Limb (tissue), 2 donors: ENCODE measurements around the gene BTBD9.

Experiments
- DNase-seq, 2 donors: peaks; one replicate each; pipeline ENCODE4 v3.0.0-alpha.2; 2016; ENCODE audit errors: extremely low spot score in 2 of 2

Gene BTBD9

DNA sequence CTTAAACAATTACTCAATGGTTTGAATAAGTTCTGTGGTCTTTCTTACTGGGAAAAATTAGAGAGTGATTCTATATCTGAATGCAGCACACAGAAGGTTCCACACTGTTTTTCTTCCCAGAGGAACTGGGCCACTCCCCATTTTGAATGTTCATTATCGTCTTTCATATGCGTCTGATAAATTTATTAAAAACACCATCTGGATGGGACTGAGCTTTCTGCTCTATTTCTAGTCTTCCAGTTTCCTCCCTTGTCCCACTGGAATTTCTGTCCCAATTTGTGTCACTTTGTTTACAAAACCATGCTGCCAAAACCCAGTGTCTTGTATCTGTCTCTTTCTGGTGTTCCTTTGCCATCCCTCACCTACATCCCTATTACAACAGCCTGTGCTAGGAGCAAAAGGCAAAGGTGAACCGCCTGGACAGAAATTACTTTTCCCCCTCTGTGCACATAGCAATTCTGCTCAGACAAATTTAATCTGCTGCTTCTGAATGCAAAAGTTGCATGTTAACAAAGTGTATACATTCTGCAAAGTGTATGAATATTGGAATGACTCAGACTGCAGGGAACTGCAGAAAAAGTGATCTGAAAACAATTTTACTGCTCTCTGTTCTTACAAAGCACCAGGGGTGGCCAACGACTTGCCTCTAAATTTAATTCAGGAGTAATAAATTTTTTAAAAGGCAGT lies 333.6 kb downstream of the BTBD9 start:
- DNase-seq, result no peak

DNA sequence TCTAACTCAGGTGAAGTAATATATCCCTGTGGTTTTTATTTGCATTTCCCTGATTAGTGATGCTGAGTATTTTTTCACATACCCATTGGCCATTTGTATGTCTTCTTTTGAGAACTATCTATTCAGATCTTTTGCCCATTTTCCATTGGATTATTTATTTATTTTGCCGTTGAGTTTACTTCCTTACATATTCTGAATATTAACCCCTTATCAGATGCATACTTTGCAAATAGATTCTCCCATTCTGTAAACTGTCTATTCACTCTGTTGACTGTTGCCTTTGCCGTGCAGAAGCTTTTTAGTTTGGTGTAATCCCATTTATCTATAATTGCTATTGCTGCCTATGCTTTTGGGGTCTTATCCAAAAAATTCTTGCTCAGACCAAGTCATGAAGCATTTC lies 336.9 kb downstream of the BTBD9 start:
- DNase-seq, result no peak

DNA sequence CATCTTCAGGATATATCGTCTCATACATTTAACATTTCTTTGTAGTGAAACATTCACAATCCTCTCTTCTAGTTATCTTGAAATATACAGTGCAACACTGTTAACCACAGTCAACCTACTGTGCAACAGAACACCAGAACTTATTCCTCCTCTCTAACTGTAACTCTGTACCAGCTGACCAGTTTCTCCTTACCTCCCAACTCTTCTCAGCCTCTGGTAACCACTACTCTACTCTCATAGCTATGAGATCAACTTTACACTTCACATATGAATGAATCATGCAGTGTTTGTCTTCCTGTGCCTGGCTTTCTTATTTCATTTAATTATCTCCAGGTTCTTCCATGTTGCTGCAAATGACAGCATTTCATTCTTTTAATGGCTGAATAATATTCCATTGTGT lies 337.6 kb downstream of the BTBD9 start:
- no peak for DNase-seq

DNA sequence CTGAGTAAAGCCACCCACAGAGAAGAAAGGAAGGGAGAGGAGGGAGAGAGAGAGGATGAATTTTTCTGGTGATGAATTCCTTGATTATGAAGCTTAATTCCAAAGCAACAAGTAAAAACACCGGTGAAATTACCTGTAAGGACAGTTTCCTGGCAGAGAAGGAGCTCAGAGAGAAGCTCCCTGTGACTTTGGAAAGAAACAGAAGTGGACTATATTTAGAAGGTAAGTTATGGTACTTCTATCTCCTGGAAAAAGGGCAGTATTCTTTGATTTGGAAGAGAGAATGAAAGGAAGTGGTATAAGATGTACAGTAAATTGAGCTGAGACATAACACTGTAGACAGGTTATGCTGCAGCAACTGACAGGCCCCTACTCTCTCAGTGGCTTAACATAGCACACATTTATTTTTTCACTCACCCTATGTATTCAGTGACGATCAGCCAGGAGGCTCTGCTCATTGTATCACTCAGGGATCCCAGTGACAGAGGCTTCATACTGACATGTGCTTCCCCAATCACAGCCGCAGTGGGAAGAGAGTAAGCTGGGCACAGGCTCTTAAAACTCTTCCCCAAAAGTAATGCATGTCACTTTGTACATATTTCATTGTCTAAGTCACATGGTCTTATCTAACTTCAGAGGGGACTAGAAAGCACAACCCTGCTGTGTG lies 349.5 kb downstream of the BTBD9 start:
- DNase-seq, result no peak

DNA sequence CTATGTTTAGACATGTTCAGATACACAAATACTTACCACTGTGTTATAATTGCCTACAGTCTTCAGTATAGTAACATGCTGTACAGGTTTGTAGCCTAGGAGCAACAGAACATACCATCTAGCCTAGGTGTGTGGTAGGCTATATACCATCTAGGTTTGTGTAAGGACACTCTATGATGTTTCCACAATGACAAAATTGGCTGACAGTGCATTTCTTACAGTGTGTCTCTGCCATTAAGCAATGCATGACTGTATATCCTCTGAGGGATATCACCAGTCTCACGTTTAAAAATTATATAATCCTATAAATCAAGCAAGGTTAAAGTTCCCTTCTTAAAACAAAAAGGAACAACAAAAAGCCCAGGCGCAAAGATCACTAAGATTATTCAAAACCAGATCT lies 352.2 kb downstream of the BTBD9 start:
- DNase-seq, result no peak

DNA sequence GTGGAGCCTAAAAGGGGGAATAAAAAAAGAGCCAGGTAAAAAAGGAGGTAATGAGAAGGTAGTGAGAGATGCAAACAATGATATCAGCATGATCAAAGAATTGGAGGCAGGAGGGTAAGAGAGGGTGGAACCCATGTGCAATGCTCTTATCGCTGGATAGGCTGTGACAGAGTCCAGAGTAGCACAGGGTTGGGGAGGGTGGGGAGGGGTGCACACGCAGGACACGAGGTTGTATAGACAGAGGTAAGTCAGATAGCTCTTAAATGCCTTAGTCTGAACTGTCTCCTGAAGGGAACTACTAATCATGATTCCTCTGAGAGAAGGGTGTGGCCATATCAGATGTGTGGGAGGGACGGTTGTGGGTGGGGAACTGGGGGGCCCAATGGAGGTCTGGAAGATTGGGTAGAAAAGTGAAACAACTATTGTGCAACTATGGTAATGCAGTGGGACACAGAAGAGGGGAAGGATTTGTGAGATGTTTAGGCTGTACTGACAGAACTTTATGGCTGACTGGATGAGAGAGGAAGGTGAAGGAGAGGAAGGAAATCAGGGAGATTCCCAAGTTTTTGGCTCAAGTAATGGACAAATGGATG lies 354.8 kb downstream of the BTBD9 start:
- DNase-seq, result no peak

DNA sequence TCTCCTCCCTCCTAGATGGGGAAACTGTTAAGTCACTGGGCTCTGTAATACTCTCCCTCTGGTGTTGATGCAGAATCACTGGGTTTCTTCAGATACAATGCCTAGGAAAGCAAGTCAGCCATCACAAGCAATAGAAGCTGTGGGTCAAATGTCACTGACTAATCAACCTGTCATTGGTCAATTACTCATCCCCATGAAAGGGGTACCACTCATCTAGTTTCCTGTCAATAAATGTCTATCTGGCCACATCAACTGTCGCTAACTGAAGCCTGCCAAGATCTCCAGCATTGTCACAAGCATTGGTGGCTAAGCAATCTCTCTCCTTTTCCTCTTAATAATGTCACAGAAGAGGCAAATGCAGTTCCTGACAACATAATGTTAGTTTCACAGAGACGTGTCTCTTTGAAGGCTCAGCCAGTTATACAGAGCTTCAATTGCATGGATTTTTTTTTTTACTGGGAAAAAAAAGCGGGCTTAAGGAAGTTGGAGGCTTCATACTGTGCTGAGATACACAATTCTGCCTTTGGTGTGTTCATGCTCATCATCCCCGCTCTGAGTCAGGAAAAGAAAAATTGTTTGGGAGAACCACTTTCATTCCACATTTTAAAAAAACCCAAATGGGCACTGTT lies 355.9 kb downstream of the BTBD9 start:
- no peak for DNase-seq

DNA sequence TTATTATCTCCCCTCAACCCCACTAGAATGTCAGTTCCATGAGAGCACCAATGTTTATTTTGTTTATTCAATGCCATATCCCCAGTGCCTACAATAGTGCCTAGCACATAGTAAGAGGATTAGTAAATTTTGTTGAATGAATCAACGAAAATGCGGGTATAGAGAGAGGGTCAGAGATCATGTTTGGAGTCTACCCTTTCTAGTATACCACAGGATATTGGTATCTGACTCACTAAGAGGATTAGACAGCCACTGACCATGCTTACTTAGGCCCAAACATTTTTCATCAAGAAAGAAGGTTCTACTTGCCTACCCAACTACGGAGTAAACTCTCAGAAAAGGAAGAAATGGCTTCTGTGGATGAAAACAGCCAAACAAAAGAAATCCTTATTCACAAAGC lies 356.8 kb downstream of the BTBD9 start:
- DNase-seq, result no peak

DNA sequence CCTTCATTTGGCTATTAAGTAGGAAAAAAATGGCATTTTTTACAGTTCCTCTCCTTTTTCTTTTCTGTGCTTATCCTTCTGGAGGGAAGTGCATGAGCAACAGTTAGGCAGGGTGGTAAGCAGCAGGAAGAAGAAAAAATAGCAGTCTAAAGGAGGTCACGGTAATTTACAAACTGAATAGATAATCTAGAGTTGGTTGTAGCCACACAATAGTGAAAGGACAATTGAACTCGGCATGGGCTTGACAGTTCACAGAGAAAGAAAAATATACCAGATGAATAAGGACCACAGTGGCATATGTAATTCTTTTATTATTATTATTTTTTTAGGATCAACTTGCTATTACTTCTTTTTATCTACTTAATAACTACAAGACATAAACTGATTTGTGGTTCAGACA lies 358.6 kb downstream of the BTBD9 start:
- no peak for DNase-seq

DNA sequence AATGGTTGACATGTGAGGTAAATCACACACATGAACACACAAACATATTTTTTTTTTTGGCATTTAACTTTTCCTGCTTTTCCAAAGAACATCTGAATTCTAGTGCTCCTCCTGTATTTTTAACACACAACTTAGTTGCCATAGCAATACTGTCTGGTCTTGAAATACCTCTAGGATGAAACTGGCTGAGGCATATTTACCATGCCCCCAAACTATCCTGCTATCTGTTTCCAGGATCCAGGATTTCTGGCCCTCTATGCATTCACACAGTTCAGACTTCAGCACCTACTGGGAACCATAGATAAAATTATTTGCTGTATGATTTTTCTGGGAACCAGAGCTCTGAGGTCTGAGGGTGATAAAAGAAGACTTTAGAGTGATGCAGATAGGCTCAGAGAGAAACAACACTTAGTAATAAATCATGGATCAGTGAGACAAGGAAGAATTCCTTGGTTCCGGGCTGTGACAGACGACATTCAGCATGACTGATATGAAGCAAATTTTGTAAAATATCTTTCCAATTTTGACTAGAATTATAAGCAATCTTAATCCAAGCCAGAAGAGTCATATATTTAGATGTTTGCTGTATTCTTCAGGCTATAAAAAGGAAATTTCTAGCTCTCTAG lies 359.7 kb downstream of the BTBD9 start:
- no peak for DNase-seq

DNA sequence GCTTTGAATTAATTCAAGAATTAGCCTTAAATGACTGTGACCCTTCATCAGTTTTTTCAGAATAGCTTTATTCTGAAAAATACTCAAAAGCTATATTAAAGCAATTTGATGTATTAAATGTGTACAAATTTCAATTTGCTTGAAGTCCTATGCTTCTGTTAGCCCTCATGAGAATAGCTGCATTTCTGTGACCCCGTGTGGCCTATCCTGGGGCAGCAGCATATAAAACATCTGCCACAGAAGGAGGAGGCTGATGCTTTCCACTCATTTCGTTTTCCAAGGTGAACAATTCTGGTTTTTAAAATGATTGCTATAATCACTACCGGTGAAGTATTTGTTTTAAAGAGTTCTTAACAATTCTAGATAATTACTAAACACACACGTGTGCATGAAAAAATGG lies 360.3 kb downstream of the BTBD9 start:
- DNase-seq, result no peak

DNA sequence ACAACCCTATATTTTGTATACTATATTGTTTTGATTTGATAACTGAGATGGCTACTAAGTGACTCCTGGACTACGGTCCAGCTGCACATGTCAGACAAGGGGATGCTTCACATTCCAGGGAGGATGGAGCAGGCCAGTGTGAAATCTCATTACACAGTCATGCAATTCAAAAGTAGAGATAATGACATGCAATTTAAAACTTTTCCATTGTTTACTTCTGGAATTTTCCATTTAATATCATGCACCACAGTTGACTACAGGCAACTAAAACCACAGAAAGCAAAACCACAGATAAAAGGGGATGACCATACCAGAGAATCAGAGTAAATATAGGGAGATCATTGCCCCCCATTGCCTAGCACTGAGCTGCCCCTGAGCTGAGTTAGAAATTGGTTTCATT lies 366.4 kb downstream of the BTBD9 start:
- no peak for DNase-seq

DNA sequence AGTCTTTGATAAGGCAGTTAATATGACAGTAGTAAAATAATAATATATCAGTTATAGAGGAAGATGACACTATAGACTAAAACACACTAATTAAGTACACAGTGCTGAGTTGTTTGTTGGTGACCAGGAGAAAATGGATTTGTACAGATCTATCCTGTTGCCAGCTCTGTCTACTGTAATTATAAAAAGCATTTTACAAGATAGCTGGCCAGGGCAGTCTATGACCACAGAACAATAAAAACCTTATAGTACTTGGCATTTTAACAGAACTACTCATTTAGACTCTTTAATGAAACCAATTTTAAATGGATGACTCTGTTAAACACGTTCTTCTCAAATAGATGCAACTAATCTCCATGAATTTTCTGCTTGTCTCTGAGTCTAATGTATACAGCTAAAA lies 367.5 kb downstream of the BTBD9 start:
- DNase-seq, result no peak

DNA sequence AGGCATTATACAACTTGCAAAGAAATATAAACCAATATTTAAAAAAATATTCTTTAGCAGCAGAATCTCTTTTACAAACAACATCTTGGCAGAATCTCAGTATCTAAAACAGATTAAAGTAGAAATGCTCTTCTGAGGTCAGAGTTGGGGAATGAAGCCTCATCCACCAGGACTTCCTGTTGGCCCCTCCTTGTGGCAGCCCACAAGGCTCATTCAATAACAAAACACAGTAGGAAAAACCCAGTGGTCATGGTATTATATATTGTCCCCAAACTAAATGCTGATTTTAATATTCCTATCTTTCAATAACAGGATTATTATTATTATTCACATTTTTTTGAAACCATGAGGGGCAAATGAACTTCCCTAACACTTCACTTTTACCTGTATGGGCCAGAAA lies 368.6 kb downstream of the BTBD9 start:
- DNase-seq, result no peak

DNA sequence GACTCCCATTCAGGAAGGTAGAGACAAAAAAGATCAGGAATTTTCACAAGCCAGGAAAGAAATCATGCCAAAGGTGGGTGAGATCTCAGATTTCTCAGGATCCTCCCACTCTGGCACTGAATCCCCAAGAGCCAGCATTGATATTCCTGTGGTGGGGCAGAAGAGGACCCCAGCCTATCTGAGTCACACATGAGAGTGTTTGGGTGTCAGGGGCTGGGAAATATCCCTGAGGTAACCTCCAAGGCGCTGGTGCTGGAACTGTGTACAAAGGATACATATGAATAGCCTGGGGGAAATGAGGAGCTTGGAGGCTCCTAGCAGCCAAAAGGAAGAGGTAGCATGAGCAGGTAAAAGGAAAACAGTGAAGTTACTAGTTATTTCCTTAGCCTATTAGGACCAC lies 369.4 kb downstream of the BTBD9 start:
- no peak for DNase-seq

DNA sequence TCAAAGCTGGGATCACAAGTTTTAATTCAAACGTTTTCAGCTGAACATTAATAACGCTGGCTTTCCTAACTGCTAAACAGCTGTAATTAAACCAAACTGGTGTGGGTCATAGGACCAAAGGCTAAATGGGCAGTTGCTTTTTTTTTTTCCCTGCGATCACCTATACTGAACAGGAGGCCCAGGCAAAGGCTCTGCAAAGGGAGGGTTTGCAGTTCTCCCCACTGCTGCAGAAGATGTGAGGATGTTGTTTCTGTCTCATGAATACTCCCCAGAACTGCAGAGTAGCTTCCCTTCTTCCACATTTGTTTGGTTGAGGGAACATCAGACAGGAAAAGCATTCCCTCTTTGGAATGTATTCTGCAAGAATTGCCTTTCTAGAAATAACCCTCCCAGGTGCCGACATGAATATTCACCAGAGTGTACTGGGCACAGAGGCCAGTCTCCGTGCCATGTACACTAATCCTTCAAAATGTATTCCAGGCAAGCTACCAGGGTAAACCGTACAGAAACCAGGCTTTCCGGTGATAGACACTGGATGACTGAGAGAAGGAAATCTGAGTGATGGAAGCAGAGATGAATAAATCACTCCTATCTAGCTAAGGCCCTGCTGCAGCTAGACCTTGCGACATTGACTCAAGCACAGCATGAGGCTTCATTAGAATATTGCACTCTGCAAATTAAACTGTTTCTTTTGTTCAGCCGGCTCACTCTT lies 370.1 kb downstream of the BTBD9 start:
- no peak for DNase-seq

DNA sequence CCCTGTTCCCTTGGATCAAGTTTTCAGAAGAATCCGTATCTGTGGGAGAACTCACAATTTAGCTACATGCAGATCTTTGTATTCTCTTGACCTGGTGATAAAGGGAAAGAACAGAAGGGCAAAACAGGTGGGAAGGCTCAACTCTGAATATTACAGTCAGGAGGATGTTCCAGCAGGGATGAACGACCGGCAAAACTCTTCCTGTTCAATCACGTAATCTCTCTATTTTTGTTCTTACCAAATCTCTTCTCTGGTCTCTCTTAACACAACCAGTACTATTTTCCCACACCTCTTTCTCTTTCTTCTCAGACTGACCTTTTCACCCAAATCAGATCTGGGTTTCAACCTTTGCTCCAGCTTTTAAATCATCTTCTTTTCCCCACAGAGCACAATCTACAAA lies 371.4 kb downstream of the BTBD9 start:
- DNase-seq, result no peak

DNA sequence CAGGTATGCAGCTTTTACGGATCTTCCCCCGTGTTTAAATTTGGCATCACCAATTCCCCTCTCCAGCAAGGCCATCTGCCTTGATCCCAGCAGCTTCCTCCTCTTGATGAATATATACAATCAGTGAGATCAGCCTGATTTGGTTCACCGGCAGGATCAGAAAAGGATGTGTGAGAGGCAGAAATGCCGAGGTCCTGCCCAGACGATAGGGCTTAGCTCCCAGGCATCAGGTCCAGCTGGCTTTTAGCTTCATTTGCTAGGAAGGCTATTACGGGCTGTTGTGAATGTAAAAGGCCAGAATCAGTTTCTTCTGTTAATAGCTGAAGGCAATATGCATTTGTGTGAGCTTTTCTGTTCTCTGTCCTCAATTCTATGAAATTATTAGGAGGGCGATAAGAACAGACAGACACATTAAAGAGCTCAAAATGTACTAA lies 372.8 kb downstream of the BTBD9 start:
- DNase-seq, result no peak

DNA sequence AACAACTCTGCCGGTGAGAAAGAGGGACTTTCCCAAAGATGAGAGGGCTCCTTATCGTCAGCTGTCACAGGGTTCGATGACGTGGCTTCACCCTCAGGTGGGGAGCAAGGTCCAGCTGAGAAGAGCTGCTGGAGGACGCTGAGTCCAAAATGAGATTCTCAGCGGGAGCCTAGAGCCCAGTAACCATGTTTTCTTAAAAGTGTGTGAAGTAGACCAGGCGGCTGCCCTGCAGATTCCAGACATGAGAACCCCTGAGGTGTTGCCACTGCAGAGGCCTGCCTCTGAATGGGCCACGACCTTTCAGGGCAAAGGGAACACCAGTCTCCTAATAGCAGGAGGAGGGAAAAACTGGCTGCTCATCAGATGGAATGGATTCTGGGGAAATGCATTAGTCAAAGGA lies 375.1 kb downstream of the BTBD9 start:
- DNase-seq, result no peak

DNA sequence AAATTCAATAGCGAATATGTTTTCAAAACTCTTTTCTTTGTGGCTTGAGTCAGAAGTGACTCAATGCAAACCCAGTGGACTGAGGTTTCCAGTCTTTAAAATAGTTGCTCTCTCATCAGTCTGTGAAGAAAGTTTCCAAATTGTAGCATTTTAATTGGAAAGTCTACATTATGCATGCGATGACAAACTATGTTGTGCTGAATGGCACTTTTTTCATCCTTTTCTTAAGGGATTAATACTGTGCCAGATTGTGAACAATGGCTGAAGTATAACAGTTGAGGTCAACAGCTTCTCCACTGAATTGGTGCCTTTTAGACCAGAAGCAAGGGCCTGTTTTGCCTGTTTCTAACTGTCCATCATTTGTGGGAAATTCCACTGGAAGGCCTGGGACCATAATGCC lies 377.1 kb downstream of the BTBD9 start:
- DNase-seq, result no peak

DNA sequence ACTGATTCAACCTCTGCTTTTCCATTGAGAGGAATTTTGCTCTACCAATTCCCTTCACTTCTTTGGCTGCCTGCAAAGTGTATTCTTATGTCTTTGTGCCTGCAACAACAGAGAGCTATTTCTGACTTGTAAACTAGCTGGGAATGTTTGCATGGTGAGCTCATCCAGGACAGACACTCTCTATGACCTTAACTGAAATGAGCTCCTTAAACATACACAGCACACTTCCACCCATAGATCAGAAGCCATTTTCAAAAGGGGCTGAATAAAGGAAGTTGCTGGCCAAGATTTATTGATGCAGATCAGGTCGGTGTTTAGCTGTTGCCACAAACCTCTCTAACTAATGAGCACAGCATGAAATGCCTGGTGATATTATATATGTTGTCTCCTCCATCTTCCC lies 377.7 kb downstream of the BTBD9 start:
- peak; percentile 30 to 63 for DNase-seq

DNA sequence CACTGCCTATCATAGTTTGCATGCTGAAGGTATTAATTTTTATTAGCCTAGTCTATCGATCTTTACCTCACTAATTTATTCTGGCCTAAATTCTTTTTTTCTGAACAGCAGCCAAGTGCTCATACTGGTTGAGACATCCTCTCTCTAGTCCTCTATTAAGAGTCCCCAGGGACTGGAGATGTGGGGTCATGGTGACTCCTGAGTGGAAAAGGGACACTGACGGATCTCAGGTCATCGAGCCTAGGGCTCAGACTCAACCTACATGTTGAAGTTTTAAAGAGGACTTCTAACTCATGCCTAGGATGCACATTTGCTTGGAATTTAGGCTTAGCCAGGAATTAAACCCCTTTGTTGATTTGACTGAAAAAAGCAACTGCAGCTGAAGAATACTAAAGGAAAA lies 378.1 kb downstream of the BTBD9 start:
- no peak for DNase-seq
